ENCODE results near the gene PDGFA.

PDGFA gene

GRCh38 chr7:500521-501420 is 18.9 kb downstream of the PDGFA start:
- no peak for DNase-seq

GRCh38 chr7:499853-500485 is 19.7 kb downstream of the PDGFA start:
- DNase-seq = no peak

- DNase-seq = no peak
Observed at GRCh38 chr7:498678-499641, 20.7 kb downstream of the PDGFA start.

- no peak for DNase-seq
Observed at GRCh38 chr7:497946-498655, 21.5 kb downstream of the PDGFA start.

- no peak for DNase-seq
Observed at GRCh38 chr7:497346-497745, 22.3 kb downstream of the PDGFA start.

GRCh38 chr7:496528-497295 is 22.9 kb downstream of the PDGFA start:
- DNase-seq = no peak

- DNase-seq = no peak
Observed at GRCh38 chr7:495761-496321, 23.8 kb downstream of the PDGFA start.

GRCh38 chr7:495326-495725 is 24.3 kb downstream of the PDGFA start:
- DNase-seq = no peak

- no peak for DNase-seq
Observed at GRCh38 chr7:494906-495305, 24.7 kb downstream of the PDGFA start.

GRCh38 chr7:494259-494687 is 25.4 kb downstream of the PDGFA start:
- no peak for DNase-seq

- no peak for DNase-seq
Observed at GRCh38 chr7:493661-494251, 25.9 kb downstream of the PDGFA start.

GRCh38 chr7:492714-493065 is 27.0 kb downstream of the PDGFA start:
- no peak for DNase-seq

- no peak for DNase-seq
Observed at GRCh38 chr7:491958-492713, 27.5 kb downstream of the PDGFA start.

- no peak for DNase-seq
Observed at GRCh38 chr7:491292-491957, 28.2 kb downstream of the PDGFA start.

- no peak for DNase-seq
Observed at GRCh38 chr7:490461-491291, 29.0 kb downstream of the PDGFA start.

- no peak for DNase-seq
Observed at GRCh38 chr7:489876-490275, 29.8 kb downstream of the PDGFA start.

GRCh38 chr7:486216-486743 is 33.4 kb downstream of the PDGFA start:
- DNase-seq = no peak
